Breast epithelium (tissue), 3 donors: ENCODE measurements around the gene BICC1.

Experiments
- POLR2AphosphoS5 ChIP-seq, 3 donors: sonication (generic); formaldehyde crosslinking; IDR thresholded peaks; one replicate each; pipeline ENCODE4 v1.6.1; 2017; ENCODE audit warnings: antibody characterized with exemption in 3 of 3
- TF ChIP-seq, protein P1 (sequence below), 3 donors: fragments of 450-650 bp; IDR thresholded peaks; one replicate each; pipeline ENCODE4 v1.5.1; 2016 to 2017; ENCODE audit warnings: antibody characterized with exemption in 3 of 3, mild to moderate bottlenecking in 3 of 3, moderate library complexity in 3 of 3

DNA sequence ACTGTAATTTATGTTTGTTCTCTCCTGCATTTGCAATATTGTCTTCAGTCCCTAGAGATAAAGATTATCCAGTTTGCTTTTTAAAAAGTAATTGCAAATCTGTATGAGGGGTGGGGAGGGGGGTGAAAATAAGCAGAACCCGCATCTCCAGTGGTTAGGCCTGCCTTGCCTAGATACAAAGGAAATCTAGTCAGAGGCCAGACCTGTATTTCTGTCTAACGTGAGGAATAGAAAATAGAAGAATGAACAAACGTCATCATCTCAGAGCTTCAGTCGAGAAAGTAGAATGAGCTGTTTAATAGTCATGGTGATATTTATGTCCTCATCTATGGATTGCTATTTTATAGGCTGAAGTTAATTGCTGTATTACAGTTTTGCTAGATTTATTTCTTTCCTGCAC lies 284.2 kb downstream of the BICC1 start:
- TF ChIP-seq, protein P1, sequence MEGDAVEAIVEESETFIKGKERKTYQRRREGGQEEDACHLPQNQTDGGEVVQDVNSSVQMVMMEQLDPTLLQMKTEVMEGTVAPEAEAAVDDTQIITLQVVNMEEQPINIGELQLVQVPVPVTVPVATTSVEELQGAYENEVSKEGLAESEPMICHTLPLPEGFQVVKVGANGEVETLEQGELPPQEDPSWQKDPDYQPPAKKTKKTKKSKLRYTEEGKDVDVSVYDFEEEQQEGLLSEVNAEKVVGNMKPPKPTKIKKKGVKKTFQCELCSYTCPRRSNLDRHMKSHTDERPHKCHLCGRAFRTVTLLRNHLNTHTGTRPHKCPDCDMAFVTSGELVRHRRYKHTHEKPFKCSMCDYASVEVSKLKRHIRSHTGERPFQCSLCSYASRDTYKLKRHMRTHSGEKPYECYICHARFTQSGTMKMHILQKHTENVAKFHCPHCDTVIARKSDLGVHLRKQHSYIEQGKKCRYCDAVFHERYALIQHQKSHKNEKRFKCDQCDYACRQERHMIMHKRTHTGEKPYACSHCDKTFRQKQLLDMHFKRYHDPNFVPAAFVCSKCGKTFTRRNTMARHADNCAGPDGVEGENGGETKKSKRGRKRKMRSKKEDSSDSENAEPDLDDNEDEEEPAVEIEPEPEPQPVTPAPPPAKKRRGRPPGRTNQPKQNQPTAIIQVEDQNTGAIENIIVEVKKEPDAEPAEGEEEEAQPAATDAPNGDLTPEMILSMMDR (IDR thresholded peaks at IDR 0.05), result no peak
- no peak for TF ChIP-seq POLR2AphosphoS5 (IDR thresholded peaks at IDR 0.05)
